ENCODE measurements around the gene RNGTT. TPM values are rescaled to one million over a fixed set of nuclear protein-coding genes. Genes with fewer than 3 reads are reported as not detected.

Gene RNGTT
- total and polyA plus RNA-seq, 4 donors: 4.1 to 15.5 (median 9.9) TPM

DNA sequence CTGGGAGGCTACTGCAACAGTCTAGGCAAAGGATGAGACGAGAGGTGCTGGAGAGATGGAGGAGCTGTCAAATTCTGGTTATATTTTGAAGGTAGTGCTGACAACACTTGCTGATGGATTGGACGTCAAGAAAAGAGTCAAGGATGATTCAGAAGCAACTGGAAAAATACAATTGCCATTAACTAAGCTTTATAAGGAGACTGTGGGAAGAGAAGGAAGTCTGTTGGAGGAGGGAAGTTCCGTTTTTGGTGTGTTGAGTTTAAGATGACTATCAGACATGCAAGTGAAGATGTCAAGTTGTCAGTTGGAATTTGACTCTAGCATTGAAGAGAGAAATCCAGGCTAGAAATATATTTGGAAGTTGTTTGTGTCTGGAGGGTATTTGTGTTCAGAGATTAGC, 358.1 kb downstream of the RNGTT start:
- Histone ChIP-seq H3K4me3 (ENCODE audit: low read length in 2 of 2) (no peak overlapping the region), H3K27me3 (ENCODE audit: control insufficient read depth in 1 of 2, insufficient read depth in 2 of 2, low read length in 1 of 2) (no peaks in the 10 kb centered on the region), H3K4me1 (ENCODE audit: control insufficient read depth in 1 of 2, insufficient read depth in 2 of 2, low read length in 2 of 2) (no peaks in the 10 kb centered on the region), H3K9me3 (ENCODE audit: control insufficient read depth, low read length) (no peaks in the 10 kb centered on the region), H3K27ac (ENCODE audit: low read depth in 1 of 2, low read length in 2 of 2) (no peak overlapping the region), H3K36me3 (ENCODE audit: control insufficient read depth in 1 of 2, insufficient read depth in 2 of 2, low read length in 1 of 2) (no peaks in the 10 kb centered on the region)
- DNase-seq: no peak
- ATAC-seq (ENCODE audit: low FRiP score): no peak
- WGBS, 2 donors: 67 to 76% methylated on average over 3 of the region's 3 CpGs
- intact Hi-C loops (cut with DNase I): no loop called here

DNA sequence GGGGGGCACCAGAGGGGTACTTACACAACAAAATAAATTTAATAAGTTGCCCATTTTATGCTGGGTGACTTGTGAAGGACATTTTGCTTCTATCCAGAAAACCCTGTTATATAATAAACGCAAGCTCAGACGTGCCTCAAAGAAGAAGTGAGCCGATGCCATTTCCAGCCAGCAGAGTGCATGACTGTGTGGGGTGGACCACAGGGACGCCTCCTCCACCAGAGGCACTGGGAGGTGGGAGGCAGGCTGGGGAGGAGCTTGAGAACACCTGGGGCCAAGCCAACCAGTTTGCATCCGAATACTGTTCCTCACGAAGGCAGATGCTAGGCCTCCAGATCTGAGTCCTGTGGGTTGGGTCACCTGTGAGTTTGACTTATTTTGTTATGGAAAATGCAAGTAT, 363.8 kb downstream of the RNGTT start:
- H3K4me1 ChIP-seq (ENCODE audit: control insufficient read depth in 1 of 2, insufficient read depth in 2 of 2, low read length in 2 of 2): no peaks in the 10 kb centered on the region
- no peak overlapping the region for H3K27ac ChIP-seq (ENCODE audit: low read depth in 1 of 2, low read length in 2 of 2)
- intact Hi-C loops (cut with DNase I): no loop called here
- no peaks in the 10 kb centered on the region for H3K9me3 ChIP-seq (ENCODE audit: control insufficient read depth, low read length)
- ATAC-seq (ENCODE audit: low FRiP score): no peak
- H3K36me3 ChIP-seq (ENCODE audit: control insufficient read depth in 1 of 2, insufficient read depth in 2 of 2, low read length in 1 of 2): no peaks in the 10 kb centered on the region
- H3K4me3 ChIP-seq (ENCODE audit: low read length in 2 of 2): no peak overlapping the region
- H3K27me3 ChIP-seq (ENCODE audit: control insufficient read depth in 1 of 2, insufficient read depth in 2 of 2, low read length in 1 of 2): no peaks in the 10 kb centered on the region
- no peak for DNase-seq
- 88% methylated on average over 6 of the region's 6 CpGs for WGBS, 2 donors

DNA sequence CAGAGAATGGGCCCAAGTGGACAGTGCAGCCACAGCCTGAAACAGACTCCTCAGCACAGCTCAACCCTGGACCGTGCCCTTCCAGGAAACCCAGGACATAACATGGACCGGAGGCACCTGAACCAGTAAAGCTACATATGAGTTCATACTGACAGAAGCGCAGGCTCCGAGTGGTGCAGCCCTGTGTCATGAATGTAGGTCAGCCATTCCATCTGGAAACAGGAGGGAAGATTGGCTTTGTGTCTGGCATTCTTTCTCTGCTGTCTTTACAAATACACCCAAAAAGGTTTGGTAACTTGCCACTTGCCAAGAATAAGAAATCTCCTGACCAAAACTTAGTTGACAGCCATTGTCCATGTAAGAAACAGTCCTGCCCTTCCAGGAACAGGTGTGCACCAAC, 366.6 kb downstream of the RNGTT start:
- H3K4me1 ChIP-seq (ENCODE audit: control insufficient read depth in 1 of 2, insufficient read depth in 2 of 2, low read length in 2 of 2): no peaks in the 10 kb centered on the region
- ATAC-seq (ENCODE audit: low FRiP score) (no peak), DNase-seq (no peak)
- H3K27me3 ChIP-seq (ENCODE audit: control insufficient read depth in 1 of 2, insufficient read depth in 2 of 2, low read length in 1 of 2): no peaks in the 10 kb centered on the region
- 87 to 91% methylated on average over 4 of the region's 4 CpGs for WGBS, 2 donors
- no peaks in the 10 kb centered on the region for H3K9me3 ChIP-seq (ENCODE audit: control insufficient read depth, low read length)
- H3K36me3 ChIP-seq (ENCODE audit: control insufficient read depth in 1 of 2, insufficient read depth in 2 of 2, low read length in 1 of 2): no peaks in the 10 kb centered on the region
- no peak overlapping the region for H3K4me3 ChIP-seq (ENCODE audit: low read length in 2 of 2)
- no peak overlapping the region for H3K27ac ChIP-seq (ENCODE audit: low read depth in 1 of 2, low read length in 2 of 2)
- intact Hi-C loops (cut with DNase I): no loop called here

DNA sequence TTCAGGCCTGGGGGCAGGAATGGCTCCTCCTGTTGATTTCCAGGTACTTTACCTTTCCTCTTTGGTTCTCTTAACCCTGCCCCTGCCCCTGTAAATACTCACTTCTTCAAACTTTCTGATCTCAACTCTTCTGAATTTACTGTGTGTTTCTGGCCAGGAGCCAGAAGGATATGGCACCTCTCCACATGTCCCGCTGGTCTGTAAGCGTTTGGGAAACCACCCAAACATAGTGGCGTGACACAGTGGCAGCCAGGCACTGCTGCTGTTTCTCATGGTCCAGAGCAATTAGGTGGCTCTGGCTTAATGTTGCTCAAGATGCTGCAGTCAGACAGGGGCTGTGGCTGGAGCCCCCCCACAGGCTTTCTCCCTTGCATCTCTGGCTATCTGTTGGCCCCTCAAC, 374.5 kb downstream of the RNGTT start:
- Histone ChIP-seq H3K4me1 (ENCODE audit: control insufficient read depth in 1 of 2, insufficient read depth in 2 of 2, low read length in 2 of 2) (no peaks in the 10 kb centered on the region), H3K27ac (ENCODE audit: low read depth in 1 of 2, low read length in 2 of 2) (no peak overlapping the region), H3K27me3 (ENCODE audit: control insufficient read depth in 1 of 2, insufficient read depth in 2 of 2, low read length in 1 of 2) (no peaks in the 10 kb centered on the region), H3K9me3 (ENCODE audit: control insufficient read depth, low read length) (no peaks in the 10 kb centered on the region), H3K36me3 (ENCODE audit: control insufficient read depth in 1 of 2, insufficient read depth in 2 of 2, low read length in 1 of 2) (no peaks in the 10 kb centered on the region), H3K4me3 (ENCODE audit: low read length in 2 of 2) (no peak overlapping the region)
- ATAC-seq (ENCODE audit: low FRiP score) (no peak), DNase-seq (no peak)
- intact Hi-C loops (cut with DNase I): loop anchor here in 1 of 2 donors (10.0 kb wide), 1 partner anchor 214 kb away; no protein-coding TSS in a partner anchor
- WGBS, 2 donors: 12 to 23% methylated on average over 3 of the region's 3 CpGs

DNA sequence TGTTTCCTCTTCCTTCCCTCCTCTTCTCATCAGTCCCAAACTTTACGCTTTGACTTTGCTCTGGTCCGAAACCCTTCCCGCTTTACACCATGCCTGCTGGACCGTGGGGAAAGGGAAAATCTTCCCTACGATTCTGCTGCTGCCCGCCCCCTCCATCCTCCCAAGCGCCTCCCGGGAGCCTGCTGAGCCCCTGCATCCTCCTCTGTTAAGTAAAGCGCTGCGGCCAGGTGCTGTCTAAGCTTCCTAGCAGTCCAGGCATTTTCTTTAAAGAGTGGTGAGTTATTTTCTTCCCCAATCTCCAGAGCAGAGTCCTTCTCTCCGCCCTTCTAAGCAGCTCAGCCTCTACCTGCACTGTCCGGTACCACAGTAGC, 376.3 kb downstream of the RNGTT start:
- no peak for ATAC-seq (ENCODE audit: low FRiP score)
- no peaks in the 10 kb centered on the region for H3K27me3 ChIP-seq (ENCODE audit: control insufficient read depth in 1 of 2, insufficient read depth in 2 of 2, low read length in 1 of 2)
- peak overlapping the region in 1 of 2 donors; percentile 2 for H3K27ac ChIP-seq (ENCODE audit: low read depth in 1 of 2, low read length in 2 of 2)
- WGBS, 2 donors: 51 to 66% methylated on average over 12 of the region's 12 CpGs
- no peak for DNase-seq
- no peak overlapping the region for H3K4me3 ChIP-seq (ENCODE audit: low read length in 2 of 2)
- H3K9me3 ChIP-seq (ENCODE audit: control insufficient read depth, low read length): no peaks in the 10 kb centered on the region
- no peaks in the 10 kb centered on the region for H3K36me3 ChIP-seq (ENCODE audit: control insufficient read depth in 1 of 2, insufficient read depth in 2 of 2, low read length in 1 of 2)
- intact Hi-C loops (cut with DNase I): loop anchor here in 1 of 2 donors (10.0 kb wide), 1 partner anchor 212 kb away; no protein-coding TSS in a partner anchor
- no peaks in the 10 kb centered on the region for H3K4me1 ChIP-seq (ENCODE audit: control insufficient read depth in 1 of 2, insufficient read depth in 2 of 2, low read length in 2 of 2)

DNA sequence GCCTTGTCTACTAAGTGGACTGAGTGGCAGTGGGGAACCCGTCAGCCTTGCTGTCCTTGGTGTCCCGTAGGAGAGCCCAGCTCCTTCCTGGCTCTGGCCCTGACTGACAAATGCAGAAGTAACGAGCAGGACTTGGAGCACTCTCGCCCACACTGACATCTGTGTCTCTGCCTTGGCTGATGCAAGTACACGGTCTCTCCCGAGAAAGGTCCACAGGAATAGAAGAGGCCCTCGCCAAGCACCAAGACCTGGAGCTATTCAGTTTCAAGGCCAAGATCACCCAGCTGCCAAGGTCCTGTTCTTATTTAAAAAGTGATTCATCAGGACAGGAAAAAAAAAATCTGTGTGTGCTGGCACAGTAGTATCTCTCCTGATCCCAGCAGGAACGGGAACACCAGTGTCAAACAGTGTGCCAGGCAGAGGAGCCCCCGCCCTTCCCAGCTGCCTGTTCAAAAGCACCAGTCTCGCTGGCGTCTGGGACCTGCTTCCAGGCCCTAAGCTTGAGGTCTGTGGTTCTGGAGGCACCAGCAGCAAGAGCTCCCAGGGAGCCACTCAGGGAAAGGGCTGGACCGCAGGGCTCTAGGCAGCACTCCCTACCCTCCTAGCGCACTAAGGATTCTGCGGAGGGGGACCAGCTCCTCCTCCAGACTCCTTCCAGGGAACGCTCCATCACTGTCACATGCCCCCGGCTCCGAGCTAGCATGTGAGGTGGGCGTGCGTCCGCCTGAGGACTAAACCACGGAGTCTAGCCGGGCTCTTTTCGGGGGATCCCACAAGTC, 376.9 kb downstream of the RNGTT start:
- ATAC-seq (ENCODE audit: low FRiP score) (peak; percentile 78), DNase-seq (peak; percentile 80 to 87)
- H3K27me3 ChIP-seq (ENCODE audit: control insufficient read depth in 1 of 2, insufficient read depth in 2 of 2, low read length in 1 of 2): no peaks in the 10 kb centered on the region
- no peaks in the 10 kb centered on the region for H3K4me1 ChIP-seq (ENCODE audit: control insufficient read depth in 1 of 2, insufficient read depth in 2 of 2, low read length in 2 of 2)
- no peaks in the 10 kb centered on the region for H3K36me3 ChIP-seq (ENCODE audit: control insufficient read depth in 1 of 2, insufficient read depth in 2 of 2, low read length in 1 of 2)
- intact Hi-C loops (cut with DNase I): loop anchor here in 1 of 2 donors (10.0 kb wide), 1 partner anchor 212 kb away; no protein-coding TSS in a partner anchor
- no peaks in the 10 kb centered on the region for H3K9me3 ChIP-seq (ENCODE audit: control insufficient read depth, low read length)
- WGBS, 2 donors: 6 to 11% methylated on average over 23 of the region's 23 CpGs
- no peak overlapping the region for H3K4me3 ChIP-seq (ENCODE audit: low read length in 2 of 2)
- peak overlapping the region in 1 of 2 donors; percentile 45 for H3K27ac ChIP-seq (ENCODE audit: low read depth in 1 of 2, low read length in 2 of 2)

DNA sequence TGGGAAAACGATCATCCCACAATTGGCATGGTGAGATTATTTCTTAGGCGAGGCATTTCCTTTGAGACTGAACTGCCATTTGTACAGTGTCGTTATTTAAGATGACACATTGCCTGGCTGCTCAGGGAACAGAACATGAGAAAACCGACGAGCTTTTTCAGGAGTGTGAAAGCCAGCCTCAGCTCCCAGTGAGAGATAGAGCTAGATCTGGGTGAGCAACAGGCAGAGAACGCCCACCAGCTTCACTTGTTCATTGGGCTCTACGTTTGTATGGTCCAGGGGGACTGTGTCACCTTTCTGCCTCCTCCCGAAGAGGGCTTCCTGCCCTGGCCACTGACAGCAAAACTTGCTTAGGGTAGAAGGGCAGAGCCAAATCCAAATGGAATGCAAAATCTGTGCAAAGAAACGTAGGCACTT, 378.1 kb downstream of the RNGTT start:
- intact Hi-C loops (cut with DNase I): loop anchor here in 1 of 2 donors (10.0 kb wide), 1 partner anchor 210 kb away; no protein-coding TSS in a partner anchor
- 31% methylated on average over 9 of the region's 9 CpGs for WGBS, 2 donors
- H3K4me3 ChIP-seq (ENCODE audit: low read length in 2 of 2): no peak overlapping the region

DNA sequence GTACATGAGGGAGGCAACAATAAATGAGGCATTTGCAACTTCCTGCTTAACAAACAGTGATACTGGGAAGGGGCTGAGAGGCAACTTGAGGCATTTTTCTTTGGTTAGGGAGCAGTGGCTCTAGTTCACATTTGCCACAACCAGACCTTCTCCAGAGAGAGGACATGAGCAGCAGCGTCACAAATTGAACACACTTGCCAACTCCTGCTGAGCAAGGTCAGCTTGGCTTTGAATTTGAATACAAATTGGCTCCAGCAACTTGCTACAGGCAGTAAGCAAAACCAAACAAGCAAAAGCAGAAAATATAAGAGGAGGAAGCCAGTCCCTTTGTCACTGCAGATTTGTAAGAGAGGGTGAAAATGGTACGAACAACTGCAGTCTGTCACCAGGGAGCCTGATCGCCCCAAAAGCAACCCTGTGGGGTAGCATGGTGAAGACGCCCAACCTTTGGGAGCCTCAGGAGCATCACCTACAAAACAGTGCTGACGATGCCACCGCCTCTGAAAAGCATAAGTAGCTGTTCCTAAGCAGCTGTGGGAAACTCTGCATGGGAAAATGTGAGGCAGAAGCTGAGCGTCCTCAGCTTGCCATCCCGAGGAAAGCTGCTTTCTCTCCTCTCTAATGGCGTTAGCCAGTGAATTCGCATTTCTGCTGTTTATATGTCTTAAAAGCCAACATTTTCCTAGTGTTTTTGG, 378.7 kb downstream of the RNGTT start:
- ATAC-seq (ENCODE audit: low FRiP score) (no peak), DNase-seq (no peak)
- intact Hi-C loops (cut with DNase I): loop anchor here in 1 of 2 donors (10.0 kb wide), 1 partner anchor 210 kb away; no protein-coding TSS in a partner anchor
- Histone ChIP-seq H3K4me3 (ENCODE audit: low read length in 2 of 2) (no peak overlapping the region), H3K4me1 (ENCODE audit: control insufficient read depth in 1 of 2, insufficient read depth in 2 of 2, low read length in 2 of 2) (no peaks in the 10 kb centered on the region), H3K27ac (ENCODE audit: low read depth in 1 of 2, low read length in 2 of 2) (no peak overlapping the region), H3K36me3 (ENCODE audit: control insufficient read depth in 1 of 2, insufficient read depth in 2 of 2, low read length in 1 of 2) (no peaks in the 10 kb centered on the region), H3K27me3 (ENCODE audit: control insufficient read depth in 1 of 2, insufficient read depth in 2 of 2, low read length in 1 of 2) (no peaks in the 10 kb centered on the region), H3K9me3 (ENCODE audit: control insufficient read depth, low read length) (no peaks in the 10 kb centered on the region)
- 41 to 43% methylated on average over 10 of the region's 10 CpGs for WGBS, 2 donors

More for the DNA sequence above, 378.1 kb downstream of the RNGTT start:
- no peaks in the 10 kb centered on the region for H3K9me3 ChIP-seq (ENCODE audit: control insufficient read depth, low read length)
- ATAC-seq (ENCODE audit: low FRiP score): no peak
- H3K4me1 ChIP-seq (ENCODE audit: control insufficient read depth in 1 of 2, insufficient read depth in 2 of 2, low read length in 2 of 2): no peaks in the 10 kb centered on the region
- H3K27ac ChIP-seq (ENCODE audit: low read depth in 1 of 2, low read length in 2 of 2): no peak overlapping the region
- H3K27me3 ChIP-seq (ENCODE audit: control insufficient read depth in 1 of 2, insufficient read depth in 2 of 2, low read length in 1 of 2): no peaks in the 10 kb centered on the region
- no peak for DNase-seq
- H3K36me3 ChIP-seq (ENCODE audit: control insufficient read depth in 1 of 2, insufficient read depth in 2 of 2, low read length in 1 of 2): no peaks in the 10 kb centered on the region

All from aorta (tissue), 5 donors.